ENCODE results near the gene NFKBIA.
"Not testable (repeated sequence)": the region's sequence is repeated elsewhere in the genome, so short reads cannot be mapped to it uniquely, and the experiment has no call there.

NFKBIA gene

DNA sequence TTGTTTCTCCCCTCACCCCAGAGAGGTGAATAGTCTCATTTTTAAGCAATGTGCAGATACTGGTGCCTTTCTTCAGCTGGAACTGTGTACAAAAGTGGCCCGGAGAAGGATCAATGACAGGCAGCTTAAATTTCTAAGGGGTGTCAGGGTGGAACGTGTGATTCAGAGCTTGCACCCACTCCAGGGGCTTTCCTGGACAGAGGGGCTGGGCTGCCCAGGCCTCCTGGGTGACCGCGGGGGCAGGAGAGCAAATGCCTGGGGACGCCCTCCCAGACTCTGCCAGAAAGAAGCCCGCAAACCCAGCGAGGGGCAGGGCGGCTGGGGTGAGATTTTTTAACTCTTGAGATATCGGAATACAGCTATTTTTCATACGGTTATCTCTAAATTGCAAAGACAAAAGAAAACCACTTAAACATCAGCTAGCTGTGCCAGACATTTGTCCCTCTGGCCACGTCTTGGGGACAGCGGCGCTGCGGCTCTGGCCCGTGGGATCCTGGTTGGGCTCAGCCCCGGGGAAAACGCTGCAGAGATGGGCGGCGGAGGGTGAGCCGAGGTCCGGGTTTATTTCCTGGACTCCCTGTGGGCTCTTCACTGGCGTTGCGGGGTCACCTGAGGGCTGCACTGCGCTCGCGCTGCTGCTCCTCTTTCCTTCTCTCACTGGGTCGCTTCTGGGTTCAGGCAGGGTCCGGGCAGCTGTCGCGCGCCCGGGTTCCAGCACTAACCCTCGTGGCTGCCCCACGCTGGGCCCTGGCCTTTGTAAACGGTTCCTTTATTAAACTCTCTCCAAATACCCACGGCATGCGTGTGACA is 35.8 kb downstream of the NFKBIA start:
- DNase-seq (ENCODE audit: low read depth) = no peak

DNA sequence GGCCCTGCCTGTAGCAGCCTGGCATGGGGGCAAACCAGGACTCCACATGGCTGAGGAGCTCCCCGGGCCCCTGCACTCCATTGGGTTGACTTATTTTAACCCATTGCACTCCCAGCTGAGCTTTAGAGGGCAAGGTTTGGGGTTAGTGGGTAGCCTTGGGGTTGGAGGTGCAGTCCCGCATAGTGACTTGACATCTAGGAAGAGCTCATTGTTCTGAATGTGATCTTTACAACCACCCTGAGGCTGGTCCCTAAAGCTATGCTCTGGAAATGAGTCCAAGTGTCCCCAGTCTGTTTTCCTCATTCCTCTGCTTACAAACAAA is 36.4 kb downstream of the NFKBIA start:
- no peak for DNase-seq (ENCODE audit: low read depth)

GRCh38 chr14:35367056-35367372 is 37.5 kb downstream of the NFKBIA start:
- no peak for DNase-seq (ENCODE audit: low read depth)

GRCh38 chr14:35366521-35366976 is 38.0 kb downstream of the NFKBIA start:
- DNase-seq (ENCODE audit: low read depth) = no peak

- peak; percentile 70 for DNase-seq (ENCODE audit: low read depth)
Measured at GRCh38 chr14:35366056-35366451, 38.5 kb downstream of the NFKBIA start.

DNA sequence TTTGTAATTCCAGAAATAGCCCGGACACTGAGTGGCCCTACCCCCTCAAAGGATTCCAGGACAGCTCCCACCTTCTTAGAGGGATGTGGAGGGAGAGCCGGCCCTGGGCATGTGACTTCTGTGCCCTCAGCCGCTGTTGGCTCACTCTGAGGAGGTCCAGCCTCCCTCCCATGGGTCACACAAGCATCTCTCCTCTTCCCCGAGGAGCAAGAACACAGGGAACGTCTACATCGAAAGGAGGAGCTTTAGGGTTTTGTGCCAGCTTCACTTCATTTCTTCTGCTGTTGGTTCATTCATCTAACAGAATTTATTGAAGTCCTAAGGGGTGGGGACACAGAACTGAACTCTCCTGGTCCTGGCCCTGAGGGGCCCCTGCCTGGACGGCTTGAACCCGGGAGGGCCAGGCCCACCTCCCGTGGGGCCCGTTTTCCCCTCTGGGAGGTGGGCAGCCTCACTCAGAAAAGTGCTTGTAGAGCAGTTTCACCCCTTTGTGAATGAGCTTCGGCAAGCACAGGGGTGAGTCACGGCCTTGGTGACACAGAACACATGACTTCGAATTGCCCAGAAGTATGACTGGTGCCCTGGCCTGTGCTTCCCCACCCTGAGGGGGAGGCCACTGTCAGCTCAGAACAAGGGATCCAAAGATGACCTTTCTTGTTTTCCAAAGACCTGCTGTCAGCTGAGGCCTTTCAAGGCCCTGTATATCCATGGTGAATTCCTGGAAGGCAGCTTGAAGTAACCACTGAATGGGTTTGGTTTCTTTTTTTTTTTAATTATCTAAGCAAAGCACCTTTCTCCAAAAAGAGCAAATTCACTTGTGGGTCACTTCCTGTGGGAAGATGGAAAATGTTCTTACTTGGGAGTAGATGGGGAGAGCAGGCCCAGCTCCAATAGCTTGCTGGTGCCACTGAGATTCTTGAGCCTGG is 39.2 kb downstream of the NFKBIA start:
- peak; percentile 91 for DNase-seq (ENCODE audit: low read depth)

DNA sequence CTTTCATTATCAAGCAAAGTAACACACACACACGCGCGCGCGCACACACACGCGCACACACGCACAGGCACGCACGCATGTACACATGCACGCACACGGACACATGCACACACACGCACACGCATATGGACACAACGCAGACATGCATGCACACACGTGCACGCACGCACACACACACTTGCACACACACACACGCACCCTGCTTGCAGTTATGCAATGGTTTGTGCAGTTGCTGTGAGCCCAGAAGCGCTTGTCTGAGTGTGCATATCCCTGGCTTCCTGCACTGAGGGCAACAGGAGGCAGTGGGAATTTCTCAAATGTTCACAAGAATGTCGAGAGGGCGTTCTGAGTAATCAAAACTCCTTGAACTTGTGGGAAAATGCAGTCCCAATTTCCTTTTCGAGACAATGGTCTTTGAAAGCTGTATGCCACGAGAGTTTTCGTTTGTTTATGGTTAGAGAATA is 41.6 kb downstream of the NFKBIA start:
- DNase-seq (ENCODE audit: low read depth) = peak; percentile 67

GRCh38 chr14:35362450-35362849 is 42.1 kb downstream of the NFKBIA start:
- no peak for DNase-seq (ENCODE audit: low read depth)

- DNase-seq (ENCODE audit: low read depth) = no peak
Measured at GRCh38 chr14:35361141-35361480, 43.4 kb downstream of the NFKBIA start.

DNA sequence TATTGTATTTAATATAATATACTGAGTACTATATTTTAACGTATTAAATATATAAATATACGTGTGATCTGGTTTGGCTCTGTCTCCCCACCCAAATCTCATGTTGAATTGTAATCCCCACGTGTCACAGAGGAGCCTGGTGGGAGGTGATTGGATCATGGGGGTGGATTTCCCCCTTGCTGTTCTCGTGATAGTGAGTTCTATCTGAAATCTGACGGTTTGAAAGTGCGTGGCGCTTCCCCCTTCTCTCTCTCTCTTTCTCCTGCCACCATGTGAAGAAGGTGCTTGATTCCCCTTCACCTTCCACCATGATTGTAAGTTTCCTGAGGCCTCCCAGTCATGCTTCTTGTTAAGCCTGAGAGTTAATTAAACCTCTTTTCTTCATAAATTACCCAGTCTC is 44.9 kb downstream of the NFKBIA start:
- DNase-seq (ENCODE audit: low read depth) = not testable (repeated sequence)

DNA sequence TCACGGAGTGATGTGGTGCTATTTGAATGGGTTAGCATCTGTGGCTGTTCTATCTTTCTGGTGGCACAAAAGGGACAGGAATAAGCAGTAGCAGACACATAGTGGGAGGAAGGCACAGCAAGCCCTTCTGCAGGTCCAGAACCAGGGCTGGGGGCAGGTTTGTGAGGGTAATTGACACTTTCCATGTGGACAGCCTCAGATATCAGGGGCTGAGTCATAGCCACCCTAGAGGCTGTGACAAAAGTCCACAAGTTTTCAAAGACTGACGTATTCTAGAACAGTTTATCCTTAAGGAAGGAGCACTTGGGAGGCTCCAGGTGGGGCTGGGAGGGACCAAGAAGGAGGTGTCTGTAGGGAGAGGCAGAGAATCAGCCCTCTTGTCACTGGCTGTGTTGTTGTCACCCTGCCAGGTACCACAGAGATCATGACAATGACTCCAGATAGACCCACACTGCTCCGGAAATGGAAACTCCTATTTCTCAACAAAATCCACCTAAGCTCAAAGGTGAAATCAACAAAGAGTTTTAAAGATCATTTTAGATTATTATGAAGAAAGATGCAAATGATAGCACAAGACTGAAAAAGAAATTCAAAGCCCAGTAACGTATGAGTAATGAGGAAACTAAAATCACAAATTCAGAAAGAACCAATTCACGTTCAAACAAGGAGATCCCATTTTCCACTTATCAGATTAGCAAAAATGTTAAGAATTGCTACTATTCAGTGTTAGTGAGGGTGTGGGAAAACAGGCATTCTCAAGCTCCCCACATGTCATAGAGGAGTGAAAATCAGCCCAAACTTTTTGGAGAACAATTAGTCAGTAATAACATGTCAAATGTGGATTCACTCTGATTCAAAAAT is 48.3 kb downstream of the NFKBIA start:
- peak; percentile 80 for DNase-seq (ENCODE audit: low read depth)

- DNase-seq (ENCODE audit: low read depth) = not testable (repeated sequence)
Measured at GRCh38 chr14:35355235-35355634, 49.3 kb downstream of the NFKBIA start.

DNA sequence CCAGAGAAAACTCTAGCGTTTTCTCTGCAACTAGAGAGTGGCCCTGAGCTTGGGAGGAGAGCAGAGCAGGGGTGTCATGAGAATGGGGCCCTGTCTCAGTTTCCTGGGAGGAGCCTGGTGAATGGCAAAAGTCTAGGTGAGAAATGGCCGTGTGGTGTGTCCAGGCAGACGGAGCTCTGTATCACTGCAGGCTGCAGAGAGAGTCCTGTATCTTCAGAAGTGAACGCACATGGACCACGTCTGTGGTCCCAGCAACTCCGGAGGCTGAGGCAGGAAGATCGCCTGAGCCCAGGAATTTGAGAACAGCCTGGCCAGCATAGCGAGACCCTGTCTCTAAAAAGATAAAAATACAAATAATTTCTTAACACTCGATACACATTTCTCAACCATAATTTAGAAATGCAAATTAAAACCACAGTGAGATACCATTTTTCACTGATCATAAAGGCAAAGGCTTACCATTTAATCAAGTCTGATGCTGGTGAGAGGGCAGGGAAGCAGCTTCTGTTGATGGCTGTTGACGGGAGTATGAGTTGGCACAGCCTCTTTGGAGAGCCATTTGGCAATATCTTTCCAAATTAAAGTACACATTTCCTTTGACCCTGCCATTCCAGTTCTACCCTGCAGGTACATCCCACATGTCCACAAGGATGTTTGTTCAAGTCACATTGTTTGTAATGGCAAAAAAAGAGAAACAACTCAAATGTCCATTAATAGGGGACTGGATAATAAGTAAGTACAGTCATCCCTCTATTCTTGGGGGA is 51.0 kb downstream of the NFKBIA start:
- DNase-seq (ENCODE audit: low read depth) = no peak

DNA sequence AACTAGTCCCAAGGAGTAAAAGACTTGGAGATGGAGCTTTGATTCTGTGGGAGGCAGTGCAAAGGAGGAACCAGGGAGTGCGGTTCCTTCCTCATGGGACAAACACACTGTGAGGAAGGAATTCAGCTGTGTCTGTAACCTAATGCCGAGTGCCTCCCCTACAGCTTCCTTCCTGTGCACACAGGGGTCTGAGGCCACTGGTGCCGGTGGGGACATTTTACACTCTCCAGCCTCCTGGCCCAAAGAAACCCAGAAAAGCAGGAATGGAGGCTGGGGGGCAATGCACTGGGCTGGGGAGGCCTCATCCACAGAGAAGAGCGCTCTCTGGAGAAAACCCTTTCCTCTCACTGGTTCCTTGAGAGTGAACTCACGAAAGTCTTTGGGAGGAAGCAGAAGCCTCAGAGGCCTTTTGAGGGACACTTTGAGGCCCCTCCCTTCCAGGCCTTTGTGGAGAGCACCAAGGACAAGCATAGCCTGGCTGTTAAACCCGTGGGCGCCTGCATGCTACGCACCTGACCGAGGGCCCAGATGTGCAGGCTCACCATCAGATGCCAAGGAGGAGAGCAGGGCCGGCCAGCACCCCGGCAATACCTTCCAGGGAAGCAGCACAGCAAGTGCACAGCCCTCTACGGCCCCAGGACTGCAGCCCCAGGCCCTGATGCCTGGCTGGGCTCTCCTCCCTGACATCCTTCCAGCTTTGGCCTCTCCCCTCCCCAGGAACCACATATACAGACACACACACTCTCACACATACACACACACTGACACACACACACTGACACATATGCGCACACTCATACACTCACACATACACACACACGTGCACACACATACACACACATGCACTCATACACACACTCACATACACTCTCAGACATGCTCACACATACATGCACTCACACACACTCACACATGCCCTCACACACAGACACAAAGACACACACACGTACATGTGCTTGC is 52.0 kb downstream of the NFKBIA start:
- no peak for DNase-seq (ENCODE audit: low read depth)

GRCh38 chr14:35351897-35352273 is 52.7 kb downstream of the NFKBIA start:
- no peak for DNase-seq (ENCODE audit: low read depth)

All from EH (cell line).